H1 (cell line): ENCODE measurements around the gene CNGA2. TPM values are rescaled to one million over a fixed set of nuclear protein-coding genes. Genes with fewer than 3 reads are reported as not detected.

Experiments used
- CTCF ChIA-PET: fragments of 300-600 bp; sonication (Branson Sonifier 250); formaldehyde crosslinking; loops from one replicate; lab custom pipeline; 2021; ENCODE audit not compliant: partially characterized antibody; lab: Charles Lee
- POLR2A ChIA-PET: fragments of 300-600 bp; sonication (Branson Sonifier 250); formaldehyde crosslinking; loops from one replicate; lab custom pipeline; 2021; ENCODE audit warnings: inconsistent platforms; ENCODE audit not compliant: partially characterized antibody; lab: Charles Lee
- DNase-seq, 2 experiments: peaks; one replicate each; pipeline versions ENCODE4 v3.0.0 to v3.0.0-alpha.2; 2010 to 2022; ENCODE audit warnings: low spot score in 2 of 2, low read depth in 1 of 2, mixed read lengths in 1 of 2
- FAIRE-seq: peaks from 2 replicates; lab custom pipeline; 2011; peaks lifted over from hg19 to GRCh38; lab: Jason Lieb, UNC
- H2AFZ ChIP-seq: 2 replicates; pipeline ENCODE4 v1.8.1; 2012; ENCODE audit warnings: low read length, inconsistent platforms
- H2AK5ac ChIP-seq: 2 replicates; pipeline ENCODE4 v1.6.1; 2013; ENCODE audit warnings: low read depth, low read length
- H2BK120ac ChIP-seq: replicated peaks from 2 replicates; pipeline ENCODE3; 2013; ENCODE audit warnings: low read depth, low read length, inconsistent platforms
- H2BK12ac ChIP-seq: 2 replicates; pipeline ENCODE4 v1.6.1; 2013; ENCODE audit warnings: low read depth, low read length
- H2BK15ac ChIP-seq: 2 replicates; pipeline ENCODE4 v1.6.1; 2013; ENCODE audit warnings: low read length
- H2BK20ac ChIP-seq: 2 replicates; pipeline ENCODE4 v1.6.1; 2013; ENCODE audit warnings: low read length
- H2BK5ac ChIP-seq: 2 replicates; pipeline ENCODE4 v1.6.1; 2013; ENCODE audit warnings: low read depth, low read length
- H3K14ac ChIP-seq: 2 replicates; pipeline ENCODE4 v1.6.1; 2013; ENCODE audit warnings: inconsistent platforms; ENCODE audit not compliant: insufficient read length
- H3K18ac ChIP-seq: 2 replicates; pipeline ENCODE4 v1.6.1; 2013; ENCODE audit warnings: low read length; ENCODE audit errors: extremely low read depth
- H3K23ac ChIP-seq: 2 replicates; pipeline ENCODE4 v1.6.1; 2013; ENCODE audit warnings: inconsistent platforms; ENCODE audit not compliant: insufficient read length
- H3K23me2 ChIP-seq: 2 replicates; pipeline ENCODE4 v1.6.1; 2013; ENCODE audit warnings: low read depth, low read length
- H3K27ac ChIP-seq: 2 replicates; pipeline ENCODE4 v1.6.1; 2011; ENCODE audit warnings: low read depth, low read length, inconsistent platforms
- H3K27me3 ChIP-seq, 4 experiments: replicated peaks in 1 of 4; 1 replicate in 1 of 4; 2 replicates in 3 of 4; pipeline versions ENCODE4 v1.6.1 to v1.8.1; 2011 to 2013; ENCODE audit warnings: low read length in 3 of 4, mild to moderate bottlenecking in 3 of 4, inconsistent platforms in 2 of 4, mixed read lengths in 2 of 4, moderate library complexity in 1 of 4; ENCODE audit not compliant: control insufficient read depth in 3 of 4, insufficient read depth in 3 of 4; ENCODE audit errors: extremely low read depth in 1 of 4
- H3K36me3 ChIP-seq, 4 experiments: 2 replicates each; pipeline versions ENCODE4 v1.6.1 to v1.8.1; 2011 to 2013; ENCODE audit warnings: mild to moderate bottlenecking in 4 of 4, low read length in 3 of 4, moderate library complexity in 2 of 4, control low read depth in 1 of 4, inconsistent platforms in 1 of 4; ENCODE audit not compliant: insufficient read depth in 4 of 4, control insufficient read depth in 2 of 4
- H3K4ac ChIP-seq: replicated peaks from 2 replicates; pipeline ENCODE3; 2013; ENCODE audit warnings: low read length, low read depth, mixed read lengths, inconsistent platforms; ENCODE audit not compliant: insufficient read length
- H3K4me1 ChIP-seq, 4 experiments: replicated peaks in 1 of 4; 1 replicate in 1 of 4; 2 replicates in 3 of 4; pipeline versions ENCODE4 v1.6.1 to v1.8.1; 2011 to 2013; ENCODE audit warnings: low read length in 3 of 4, inconsistent platforms in 2 of 4, mixed read lengths in 1 of 4; ENCODE audit not compliant: insufficient read depth in 4 of 4, control insufficient read depth in 3 of 4
- H3K4me2 ChIP-seq, 2 experiments: 2 replicates each; pipeline versions ENCODE4 v1.6.1 to v1.8.1; 2011 to 2013; ENCODE audit warnings: low read depth in 2 of 2, low read length in 2 of 2, control low read depth in 1 of 2, inconsistent platforms in 1 of 2, mild to moderate bottlenecking in 1 of 2; ENCODE audit not compliant: insufficient read depth in 1 of 2
- H3K4me3 ChIP-seq, 4 experiments: fragments of 200-600, 300-600 bp in 1 of 4; sonication (generic), shearing (Covaris generic), sonication (Bioruptor Twin) in 1 of 4; 2 replicates each; pipeline versions ENCODE4 v1.5.1 to v1.8.1; 2011 to 2016; ENCODE audit warnings: low read length in 4 of 4, low read depth in 3 of 4, control low read depth in 2 of 4, inconsistent platforms in 2 of 4, mild to moderate bottlenecking in 2 of 4, mixed read lengths in 1 of 4, moderate library complexity in 1 of 4; ENCODE audit not compliant: insufficient read depth in 2 of 4; ENCODE audit errors: extremely low read depth in 1 of 4
- H3K56ac ChIP-seq: replicated peaks from 2 replicates; pipeline ENCODE3; 2013; ENCODE audit warnings: low read depth, mild to moderate bottlenecking, mixed read lengths, low read length, inconsistent platforms; ENCODE audit not compliant: insufficient read length
- H3K79me1 ChIP-seq: 2 replicates; pipeline ENCODE4 v1.6.1; 2013; ENCODE audit warnings: low read depth, low read length, control low read depth
- H3K79me2 ChIP-seq, 2 experiments: 2 replicates each; pipeline versions ENCODE4 v1.6.1 to v1.8.1; 2012 to 2013; ENCODE audit warnings: low read length in 2 of 2, mild to moderate bottlenecking in 2 of 2, inconsistent platforms in 1 of 2; ENCODE audit not compliant: insufficient read depth in 2 of 2, control insufficient read depth in 1 of 2
- H3K9ac ChIP-seq, 4 experiments: replicated peaks in 1 of 4; 1 replicate in 1 of 4; 2 replicates in 3 of 4; pipeline versions ENCODE4 v1.6.1 to v1.8.1; 2011 to 2013; ENCODE audit warnings: low read depth in 3 of 4, low read length in 3 of 4, control low read depth in 2 of 4, mild to moderate bottlenecking in 2 of 4, moderate library complexity in 2 of 4, inconsistent platforms in 1 of 4; ENCODE audit errors: extremely low read depth in 1 of 4
- H3K9me3 ChIP-seq, 2 experiments: 2 replicates each; pipeline versions ENCODE4 v1.6.1 to v1.8.1; 2012 to 2013; ENCODE audit warnings: mild to moderate bottlenecking in 2 of 2, moderate library complexity in 2 of 2, control low read depth in 1 of 2, inconsistent platforms in 1 of 2, low read depth in 1 of 2, low read length in 1 of 2, mixed read lengths in 1 of 2; ENCODE audit not compliant: insufficient read depth in 2 of 2
- H4K20me1 ChIP-seq, 2 experiments: replicated peaks in 1 of 2; 2 replicates each; pipeline versions ENCODE3 to v1.8.1; 2011 to 2013; ENCODE audit warnings: inconsistent platforms in 2 of 2, low read length in 2 of 2, mild to moderate bottlenecking in 1 of 2; ENCODE audit not compliant: insufficient read depth in 2 of 2, control insufficient read depth in 1 of 2
- H4K5ac ChIP-seq: 2 replicates; pipeline ENCODE4 v1.6.1; 2013; ENCODE audit warnings: low read length, low read depth, mixed read lengths, inconsistent platforms; ENCODE audit not compliant: insufficient read length
- H4K8ac ChIP-seq: 2 replicates; pipeline ENCODE4 v1.8.0; 2013; ENCODE audit warnings: mild to moderate bottlenecking, moderate library complexity, low read length, inconsistent platforms; ENCODE audit not compliant: insufficient read depth; ENCODE audit errors: extremely low read depth
- H4K91ac ChIP-seq: replicated peaks from 2 replicates; pipeline ENCODE3; 2013; ENCODE audit warnings: low read length, mixed read lengths, inconsistent platforms; ENCODE audit not compliant: insufficient read length
- BRCA1 ChIP-seq: IDR thresholded peaks from 2 replicates; pipeline ENCODE4 v1.6.1; 2012; ENCODE audit warnings: low read depth, low read length, improper control_type of control experiment
- GABPA ChIP-seq: IDR thresholded peaks from 2 replicates; pipeline ENCODE4 v1.6.1; 2011; ENCODE audit warnings: mild to moderate bottlenecking, low read length, moderate library complexity, borderline replicate concordance; ENCODE audit not compliant: insufficient read depth
- NRF1 ChIP-seq: IDR thresholded peaks from 2 replicates; pipeline ENCODE4 v1.6.1; 2011; ENCODE audit warnings: mild to moderate bottlenecking, low read depth, low read length, improper control_type of control experiment
- WGBS, 2 experiments: shearing (Covaris generic) in 1 of 2; methylation state at CpG; one replicate each; pipeline versions ENCODE4 v1.1.6 to v1.1.7; 2013 to 2015; ENCODE audit warnings: low lambda C conversion rate in 2 of 2, mixed read lengths in 2 of 2, inconsistent platforms in 1 of 2, low coverage in 1 of 2, missing lambda C conversion rate in 1 of 2; ENCODE audit not compliant: insufficient replicate concordance in 2 of 2, insufficient coverage in 1 of 2, insufficient read length in 1 of 2; ENCODE audit errors: extremely low coverage in 1 of 2, missing lambda C conversion rate in 1 of 2; 5-methylcytosine and 5-hydroxymethylcytosine counted together
- polyA plus RNA-seq, 7 experiments: library from polyadenylated mRNA; depleted of rRNA in 3 of 7; stranded (reverse) in 5 of 7; unstranded in 2 of 7; fragments of >200 nt in 5 of 7; fragments of 200-250 nt in 2 of 7; gene quantifications; 1 replicate in 5 of 7; 2 replicates in 1 of 7; 4 replicates in 1 of 7; pipeline versions ENCODE4 v1.2.1 to v1.2.3, GENCODE V29; 2011 to 2013; ENCODE audit warnings: missing spikeins in 2 of 7, mixed read lengths in 2 of 7
- total RNA-seq: library from RNA; stranded (reverse); fragmentation: NEBNext Ultra II Directional; extraction: Animal tissue kit (Norgen Biotek cat#: 25700); gene quantifications from 2 replicates; pipeline ENCODE4 v1.2.1, GENCODE V29; 2021

Gene CNGA2
- total and polyA plus RNA-seq, 2 of the 8 experiments (the other 6 are each of a cell fraction or from before 2014, with no cell fraction given) = not detected

DNA sequence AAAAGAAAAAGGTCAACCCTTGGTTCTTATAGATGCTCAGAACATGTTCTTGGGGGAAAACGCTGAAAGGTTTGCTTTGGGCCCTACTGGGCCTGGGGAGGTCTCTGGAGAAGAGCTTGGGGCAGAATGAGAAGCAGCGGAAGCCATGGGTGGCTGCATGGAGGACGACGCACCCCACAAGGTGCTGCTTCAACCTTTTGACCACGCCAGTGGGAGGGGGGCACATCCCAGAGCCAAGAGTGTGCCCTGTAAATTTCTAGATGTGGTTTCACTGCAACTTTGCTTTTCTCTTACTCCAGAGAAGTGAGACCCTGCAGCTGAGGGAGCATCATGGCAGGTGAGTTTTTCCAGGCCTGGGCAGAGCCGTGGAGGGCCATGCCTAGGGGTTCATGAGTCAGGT lies 36.1 kb upstream of the CNGA2 start:
- ChIA-PET CTCF (interaction anchor here (1.4 to 1.8 kb wide), 2 partner anchors 13 to 18 kb away, joined by 4 to 5 read pairs; no protein-coding TSS in a partner anchor), POLR2A (interaction anchor here (1.1 kb wide), 1 partner anchor 8 kb away, joined by 3 read pairs; no protein-coding TSS in a partner anchor)
- Histone ChIP-seq H3K79me2 (no peaks in the 10 kb centered on the region), H3K4me1 (peaks cover 0 to 6% (median 0%) of the 10 kb centered on the region in 4 experiments; a peak in 1 of 7 replicates), H2BK15ac (no peak overlapping the region), H2BK12ac (no peak overlapping the region), H2BK20ac (no peak overlapping the region), H2AK5ac (no peak overlapping the region), H3K4ac (no peak overlapping the region), H4K5ac (no peak overlapping the region), H2BK120ac (no peak overlapping the region), H4K20me1 (no peaks in the 10 kb centered on the region), H3K9ac (no peak overlapping the region), H3K14ac (no peak overlapping the region), H3K4me3 (no peak overlapping the region), H3K56ac (no peak overlapping the region), H3K9me3 (no peaks in the 10 kb centered on the region), H4K8ac (no peak overlapping the region), H3K18ac (no peak overlapping the region), H3K27me3 (peaks cover 0 to 6% (median 1%) of the 10 kb centered on the region in 4 experiments; a peak in 2 of 7 replicates), H3K79me1 (no peaks in the 10 kb centered on the region), H3K36me3 (no peaks in the 10 kb centered on the region), H3K23ac (no peak overlapping the region), H3K4me2 (no peak overlapping the region), H3K27ac (no peak overlapping the region), H4K91ac (no peak overlapping the region), H2AFZ (no peak overlapping the region), H3K23me2 (no peaks in the 10 kb centered on the region), H2BK5ac (no peak overlapping the region)
- TF ChIP-seq NRF1 = no peak
- no peak for TF ChIP-seq BRCA1
- no peak for TF ChIP-seq GABPA
- FAIRE-seq (no peak), DNase-seq (no peak)
- 83% methylated on average over 4 of the region's 6 CpGs; no CpG with 5 or more reads in 1 of the 2 experiments for WGBS, 2 experiments
